ENCODE data around the gene SCN10A. TPM values are rescaled to one million over a fixed set of nuclear protein-coding genes. Genes with fewer than 3 reads are reported as not detected.

Gene SCN10A
- total RNA-seq, 4 donors from 2014 or later = not detected

- Histone ChIP-seq H3K4me1 (no peaks in the 10 kb centered on the region), H3K9me3 (no peaks in the 10 kb centered on the region), H3K27me3 (no peaks in the 10 kb centered on the region), H3K4me3 (no peak overlapping the region), H3K36me3 (no peaks in the 10 kb centered on the region), H3K27ac (no peak overlapping the region)
- TF ChIP-seq POLR2A (IDR thresholded peaks at IDR 0.05) (no peak), CTCF (IDR thresholded peaks at IDR 0.05) (no peak)
- WGBS, 2 donors = 59 to 68% methylated on average over 1 of the region's 1 CpG
- no peak for DNase-seq
- intact Hi-C loops (cut with DNase I) = no loop called here
These were observed 69.4 kb downstream of the SCN10A start for GRCh38 chr3:38746641-38747040.

GRCh38 chr3:38743043-38743442, 73.0 kb downstream of the SCN10A start:
- H3K9me3 ChIP-seq = no peaks in the 10 kb centered on the region
- intact Hi-C loops (cut with DNase I) = no loop called here
- H3K27ac ChIP-seq = no peak overlapping the region
- H3K27me3 ChIP-seq = no peaks in the 10 kb centered on the region
- DNase-seq = no peak
- no peaks in the 10 kb centered on the region for H3K4me1 ChIP-seq
- no peak overlapping the region for H3K4me3 ChIP-seq
- no peaks in the 10 kb centered on the region for H3K36me3 ChIP-seq
- WGBS, 2 donors = 57 to 65% methylated on average over 7 of the region's 7 CpGs
- TF ChIP-seq CTCF (IDR thresholded peaks at IDR 0.05) (no peak), POLR2A (IDR thresholded peaks at IDR 0.05) (no peak)

- intact Hi-C loops (cut with DNase I) = no loop called here
- no peak overlapping the region for H3K27ac ChIP-seq
- WGBS, 2 donors = 79 to 86% methylated on average over 1 of the region's 1 CpG
- no peaks in the 10 kb centered on the region for H3K4me1 ChIP-seq
- DNase-seq = no peak
- no peaks in the 10 kb centered on the region for H3K9me3 ChIP-seq
- no peaks in the 10 kb centered on the region for H3K36me3 ChIP-seq
- H3K4me3 ChIP-seq = no peak overlapping the region
- no peaks in the 10 kb centered on the region for H3K27me3 ChIP-seq
- TF ChIP-seq POLR2A (IDR thresholded peaks at IDR 0.05) (no peak), CTCF (IDR thresholded peaks at IDR 0.05) (no peak)
These were observed 73.5 kb downstream of the SCN10A start for GRCh38 chr3:38742550-38742949.

GRCh38 chr3:38740537-38740936, 75.5 kb downstream of the SCN10A start:
- no peak overlapping the region for H3K27ac ChIP-seq
- H3K36me3 ChIP-seq = no peaks in the 10 kb centered on the region
- intact Hi-C loops (cut with DNase I) = no loop called here
- DNase-seq = no peak
- TF ChIP-seq CTCF (IDR thresholded peaks at IDR 0.05) (no peak), POLR2A (IDR thresholded peaks at IDR 0.05) (no peak)
- H3K4me3 ChIP-seq = no peak overlapping the region
- H3K4me1 ChIP-seq = no peaks in the 10 kb centered on the region
- H3K9me3 ChIP-seq = no peaks in the 10 kb centered on the region
- no peaks in the 10 kb centered on the region for H3K27me3 ChIP-seq

GRCh38 chr3:38739931-38740330, 76.1 kb downstream of the SCN10A start:
- Histone ChIP-seq H3K36me3 (no peaks in the 10 kb centered on the region), H3K9me3 (no peaks in the 10 kb centered on the region), H3K27me3 (no peaks in the 10 kb centered on the region), H3K4me1 (no peaks in the 10 kb centered on the region), H3K27ac (no peak overlapping the region), H3K4me3 (no peak overlapping the region)
- TF ChIP-seq POLR2A (IDR thresholded peaks at IDR 0.05) = no peak
- TF ChIP-seq CTCF (IDR thresholded peaks at IDR 0.05) = no peak
- intact Hi-C loops (cut with DNase I) = no loop called here
- 55 to 62% methylated on average over 3 of the region's 3 CpGs for WGBS, 2 donors
- DNase-seq = no peak

Data from esophagus squamous epithelium (tissue), 5 donors.